22Rv1 (cell line): ENCODE results near the gene SLCO3A1.
"Not testable (repeated sequence)": the region's sequence is repeated elsewhere in the genome, so short reads cannot be mapped to it uniquely, and the experiment has no call there.

ENCODE experiments used
- H3K27ac ChIP-seq: fragments of 450-650 bp; 2 replicates; pipeline ENCODE4 v1.5.1; 2017
- ZFX ChIP-seq: fragments of 450-650 bp; IDR thresholded peaks from 2 replicates; pipeline ENCODE4 v1.6.1; 2017; ENCODE audit warnings: antibody characterized with exemption, borderline replicate concordance
- TF ChIP-seq, protein P1 (sequence below): fragments of 450-650 bp; IDR thresholded peaks from 2 replicates; pipeline ENCODE4 v1.5.1; 2017; ENCODE audit warnings: mild to moderate bottlenecking

The SLCO3A1 gene

GRCh38 chr15:92050220-92050898 lies 196.9 kb downstream of the SLCO3A1 start:
- H3K27ac ChIP-seq = no peak overlapping the region
- TF ChIP-seq ZFX = no peak

DNA sequence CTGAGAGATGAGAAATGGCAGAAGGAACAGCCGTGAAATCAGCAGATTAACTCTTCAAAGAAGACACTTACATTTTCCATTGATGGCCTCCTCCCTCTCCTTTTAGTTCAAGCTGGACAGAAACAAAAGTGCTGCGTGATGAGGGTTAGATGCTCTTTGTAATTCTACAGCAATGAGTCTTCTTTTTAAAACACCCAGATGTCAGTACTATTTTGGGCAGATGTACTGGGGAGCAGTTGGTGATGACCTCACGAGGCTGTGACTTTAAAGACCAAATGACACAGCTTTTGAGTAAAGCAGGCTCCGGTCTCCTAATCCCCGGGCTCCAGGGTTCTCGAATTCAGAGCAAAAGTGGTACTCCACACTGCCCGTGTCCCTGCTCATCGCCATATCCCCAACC lies 198.2 kb downstream of the SLCO3A1 start:
- TF ChIP-seq, protein P1, sequence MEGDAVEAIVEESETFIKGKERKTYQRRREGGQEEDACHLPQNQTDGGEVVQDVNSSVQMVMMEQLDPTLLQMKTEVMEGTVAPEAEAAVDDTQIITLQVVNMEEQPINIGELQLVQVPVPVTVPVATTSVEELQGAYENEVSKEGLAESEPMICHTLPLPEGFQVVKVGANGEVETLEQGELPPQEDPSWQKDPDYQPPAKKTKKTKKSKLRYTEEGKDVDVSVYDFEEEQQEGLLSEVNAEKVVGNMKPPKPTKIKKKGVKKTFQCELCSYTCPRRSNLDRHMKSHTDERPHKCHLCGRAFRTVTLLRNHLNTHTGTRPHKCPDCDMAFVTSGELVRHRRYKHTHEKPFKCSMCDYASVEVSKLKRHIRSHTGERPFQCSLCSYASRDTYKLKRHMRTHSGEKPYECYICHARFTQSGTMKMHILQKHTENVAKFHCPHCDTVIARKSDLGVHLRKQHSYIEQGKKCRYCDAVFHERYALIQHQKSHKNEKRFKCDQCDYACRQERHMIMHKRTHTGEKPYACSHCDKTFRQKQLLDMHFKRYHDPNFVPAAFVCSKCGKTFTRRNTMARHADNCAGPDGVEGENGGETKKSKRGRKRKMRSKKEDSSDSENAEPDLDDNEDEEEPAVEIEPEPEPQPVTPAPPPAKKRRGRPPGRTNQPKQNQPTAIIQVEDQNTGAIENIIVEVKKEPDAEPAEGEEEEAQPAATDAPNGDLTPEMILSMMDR = no peak
- no peak for TF ChIP-seq ZFX
- no peak overlapping the region for H3K27ac ChIP-seq

DNA sequence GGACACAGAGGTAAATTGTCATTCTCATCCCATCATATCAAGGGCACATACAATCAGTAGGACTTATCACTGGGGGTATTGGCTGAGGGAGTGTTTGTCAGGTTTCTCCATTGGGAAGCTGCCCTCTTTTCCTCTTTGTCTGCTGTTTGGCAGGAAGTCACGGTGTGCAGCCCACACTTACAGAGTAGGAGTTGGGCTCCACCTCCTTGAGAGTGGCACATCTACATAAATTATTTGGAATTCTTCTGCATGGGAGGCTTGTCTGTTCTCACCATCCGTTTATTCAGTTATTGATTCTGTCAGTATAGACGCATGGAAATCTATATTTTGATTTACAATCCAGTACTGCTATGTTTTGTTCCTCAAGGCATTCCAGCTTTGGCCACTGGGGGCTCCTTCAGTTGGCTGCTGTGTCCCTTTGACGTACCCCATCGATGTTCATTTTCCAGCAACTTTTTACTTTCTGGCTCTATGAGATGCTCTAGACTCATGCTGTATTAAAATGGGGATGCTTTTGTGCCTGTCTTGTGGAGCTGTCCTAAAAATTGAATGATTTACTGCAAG lies 200.3 kb downstream of the SLCO3A1 start:
- TF ChIP-seq, protein P1 = peak; percentile 45
- TF ChIP-seq ZFX = no peak
- no peak overlapping the region for H3K27ac ChIP-seq

DNA sequence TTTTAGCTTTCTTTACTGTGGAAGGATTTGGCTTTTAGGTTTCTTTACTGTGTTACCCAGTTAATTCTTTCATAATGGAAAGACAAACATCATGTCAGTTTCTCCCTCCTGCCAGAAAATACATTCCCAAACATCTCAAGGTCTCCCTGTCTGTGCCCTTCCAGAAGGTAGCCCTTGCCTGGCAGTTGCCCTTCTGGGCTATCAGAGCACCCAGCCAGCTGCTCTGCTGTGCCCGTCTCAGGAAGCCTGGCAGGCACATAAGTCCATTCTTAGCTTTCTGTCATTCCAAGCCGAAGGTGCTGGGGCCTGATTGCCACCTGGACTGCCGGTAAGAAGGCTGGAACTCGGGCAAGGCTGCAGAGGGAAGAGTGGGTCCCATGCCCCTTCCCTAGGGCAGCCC lies 203.4 kb downstream of the SLCO3A1 start:
- H3K27ac ChIP-seq = no peak overlapping the region
- TF ChIP-seq, protein P1 = no peak
- no peak for TF ChIP-seq ZFX

DNA sequence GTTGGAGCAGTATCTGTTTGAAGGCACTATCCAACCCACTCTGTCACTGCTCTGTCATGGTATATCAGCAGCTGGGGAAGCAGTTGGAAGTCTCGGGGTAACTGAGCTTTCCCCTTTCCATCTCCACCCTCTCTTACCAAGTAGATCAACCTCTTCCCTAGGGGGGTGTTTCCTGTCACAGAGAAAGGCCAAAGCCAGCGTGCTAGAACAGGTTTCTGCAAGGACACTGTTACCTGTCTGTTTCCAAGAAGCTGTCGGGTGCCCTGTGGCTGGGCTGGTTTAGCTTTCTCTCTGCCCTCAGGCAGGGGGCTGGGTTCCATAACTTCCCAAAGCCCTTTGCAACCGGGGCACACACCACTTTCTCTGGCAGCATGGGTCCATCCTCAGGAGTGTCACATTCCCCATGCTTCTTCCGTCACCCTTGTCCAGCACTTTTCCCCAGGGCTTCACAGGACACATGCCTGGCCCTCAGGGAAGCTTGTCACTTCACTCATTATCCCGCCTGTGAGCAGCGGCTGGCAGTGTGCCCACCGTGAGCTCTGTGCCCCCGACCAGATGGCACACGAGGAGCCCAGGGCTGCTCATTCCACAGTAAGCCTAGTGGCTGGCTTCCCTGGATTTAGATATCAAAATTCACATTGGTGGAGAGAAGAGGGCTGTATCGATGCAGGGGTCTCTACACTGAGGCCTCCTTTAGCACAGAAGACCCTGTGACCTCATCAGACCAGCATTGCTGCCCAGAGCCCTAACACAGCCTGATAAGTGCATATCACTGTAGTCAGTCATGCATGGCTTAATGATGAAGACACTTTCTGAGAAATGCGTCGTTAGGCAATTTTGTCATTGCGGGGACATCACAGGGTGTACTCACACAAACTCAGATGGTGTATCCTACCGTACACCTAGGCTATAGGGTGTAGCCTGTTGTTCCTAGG lies 205.8 kb downstream of the SLCO3A1 start:
- TF ChIP-seq, protein P1 = no peak
- TF ChIP-seq ZFX = no peak
- no peak overlapping the region for H3K27ac ChIP-seq

GRCh38 chr15:92059971-92060311 lies 206.4 kb downstream of the SLCO3A1 start:
- not testable (repeated sequence) for H3K27ac ChIP-seq

- no peak overlapping the region for H3K27ac ChIP-seq
- TF ChIP-seq, protein P1 = no peak
- no peak for TF ChIP-seq ZFX
Measured at GRCh38 chr15:92061511-92062195, 208.1 kb downstream of the SLCO3A1 start.
